Fibroblast of the aortic adventitia (primary cell): ENCODE measurements around the gene GLB1L3. TPM values are rescaled to one million over a fixed set of nuclear protein-coding genes. Genes with fewer than 3 reads are reported as not detected.
"Not testable (repeated sequence)": the region's sequence is repeated elsewhere in the genome, so short reads cannot be mapped to it uniquely, and the experiment has no call there.

Experiments used
- DNase-seq: peaks from one replicate; pipeline ENCODE4 v3.0.0-alpha.2; 2010; ENCODE audit warnings: low read depth
- H3K4me3 ChIP-seq: 2 replicates; pipeline ENCODE4 v1.5.1; 2011; ENCODE audit warnings: low read depth, mild to moderate bottlenecking, control low read depth, low read length, moderate library complexity
- CTCF ChIP-seq: IDR thresholded peaks from 2 replicates; pipeline ENCODE4 v1.5.1; 2011; ENCODE audit warnings: mild to moderate bottlenecking, low read length, control low read depth, inconsistent platforms; ENCODE audit not compliant: insufficient read depth
- total RNA-seq: library from RNA; depleted of rRNA; stranded (reverse); fragments of >200 nt; gene quantifications from 2 replicates; pipeline ENCODE4 v1.2.3, GENCODE V29; 2012; ENCODE audit warnings: low replicate concordance

GLB1L3 gene
- total RNA-seq, 1 donor, result not detected

GRCh38 chr11:134282121-134283045 is 6.2 kb downstream of the GLB1L3 start:
- TF ChIP-seq CTCF, result no peak
- no peak overlapping the region for H3K4me3 ChIP-seq
- DNase-seq, result no peak

- H3K4me3 ChIP-seq, result no peak overlapping the region
- no peak for DNase-seq
- TF ChIP-seq CTCF, result no peak
Measured at GRCh38 chr11:134283461-134284230, 7.5 kb downstream of the GLB1L3 start.

- DNase-seq, result not testable (repeated sequence)
Measured at GRCh38 chr11:134284349-134284748, 8.2 kb downstream of the GLB1L3 start.

GRCh38 chr11:134287561-134287960 is 11.4 kb downstream of the GLB1L3 start:
- no peak for TF ChIP-seq CTCF
- no peak overlapping the region for H3K4me3 ChIP-seq
- no peak for DNase-seq

More at GRCh38 chr11:134284349-134284748, 8.2 kb downstream of the GLB1L3 start:
- H3K4me3 ChIP-seq, result not testable (repeated sequence)

GRCh38 chr11:134288486-134288885 is 12.3 kb downstream of the GLB1L3 start:
- no peak for DNase-seq
- H3K4me3 ChIP-seq, result no peak overlapping the region
- no peak for TF ChIP-seq CTCF

GRCh38 chr11:134289167-134289566 is 13.0 kb downstream of the GLB1L3 start:
- TF ChIP-seq CTCF, result no peak
- H3K4me3 ChIP-seq, result no peak overlapping the region

GRCh38 chr11:134289789-134290188 is 13.6 kb downstream of the GLB1L3 start:
- no peak for TF ChIP-seq CTCF
- DNase-seq, result no peak

More at GRCh38 chr11:134289167-134289566, 13.0 kb downstream of the GLB1L3 start:
- DNase-seq, result no peak

More at GRCh38 chr11:134289789-134290188, 13.6 kb downstream of the GLB1L3 start:
- H3K4me3 ChIP-seq, result no peak overlapping the region
